Renal pelvis (tissue), 4 donors: ENCODE results near the gene MRAP. TPM values are rescaled to one million over a fixed set of nuclear protein-coding genes. Genes with fewer than 3 reads are reported as not detected.

Experiments used
- DNase-seq: peaks from one replicate; pipeline ENCODE4 v3.0.0-alpha.2; 2013
- polyA plus RNA-seq, 3 donors: library from polyadenylated mRNA; unstranded; fragments of 120-200 nt; gene quantifications; one replicate each; pipeline ENCODE4 v1.2.1, GENCODE V29; 2013; ENCODE audit not compliant: insufficient read length in 3 of 3

The MRAP gene
- polyA plus RNA-seq, 3 donors = not detected

GRCh38 chr21:32322103-32322502, 23.4 kb downstream of the MRAP start:
- no peak for DNase-seq

GRCh38 chr21:32322676-32323075, 24.0 kb downstream of the MRAP start:
- no peak for DNase-seq

GRCh38 chr21:32325706-32326105, 27.1 kb downstream of the MRAP start:
- no peak for DNase-seq

GRCh38 chr21:32328595-32328994, 29.9 kb downstream of the MRAP start:
- peak; percentile 11 for DNase-seq

- peak; percentile 68 for DNase-seq
Measured at GRCh38 chr21:32329331-32329730, 30.7 kb downstream of the MRAP start.

GRCh38 chr21:32329776-32330175, 31.1 kb downstream of the MRAP start:
- peak; percentile 14 for DNase-seq

GRCh38 chr21:32330784-32331311, 32.2 kb downstream of the MRAP start:
- DNase-seq = no peak

- no peak for DNase-seq
Measured at GRCh38 chr21:32331444-32332305, 33.0 kb downstream of the MRAP start.

- DNase-seq = no peak
Measured at GRCh38 chr21:32332463-32332951, 33.9 kb downstream of the MRAP start.

GRCh38 chr21:32333953-32334673, 35.5 kb downstream of the MRAP start:
- DNase-seq = no peak

- DNase-seq = no peak
Measured at GRCh38 chr21:32334980-32335531, 36.4 kb downstream of the MRAP start.

- no peak for DNase-seq
Measured at GRCh38 chr21:32335601-32336575, 37.2 kb downstream of the MRAP start.

GRCh38 chr21:32336711-32337110, 38.1 kb downstream of the MRAP start:
- DNase-seq = no peak

- no peak for DNase-seq
Measured at GRCh38 chr21:32337206-32337605, 38.6 kb downstream of the MRAP start.

- no peak for DNase-seq
Measured at GRCh38 chr21:32338209-32338921, 39.7 kb downstream of the MRAP start.

GRCh38 chr21:32340863-32341848, 42.5 kb downstream of the MRAP start:
- no peak for DNase-seq

- no peak for DNase-seq
Measured at GRCh38 chr21:32346951-32347350, 48.3 kb downstream of the MRAP start.

GRCh38 chr21:32347351-32347750, 48.7 kb downstream of the MRAP start:
- DNase-seq = no peak

- DNase-seq = no peak
Measured at GRCh38 chr21:32347977-32348376, 49.3 kb downstream of the MRAP start.
